PC-3 (cell line): ENCODE results near the gene SOX21.

Source experiments
- CTCF ChIP-seq: fragments of 300-600 bp; sonication (generic); conservative IDR thresholded peaks from 2 replicates; pipeline ENCODE4 v1.5.1; 2017; ENCODE audit warnings: antibody characterized with exemption, low read depth, mild to moderate bottlenecking, low read length
- EZH2 ChIP-seq: fragments of 300-600 bp; sonication (generic); IDR thresholded peaks from one replicate; pipeline ENCODE4 v1.6.1; 2017; ENCODE audit warnings: antibody characterized with exemption, mild to moderate bottlenecking, low read length; ENCODE audit not compliant: unreplicated experiment
- EZH2phosphoT487 ChIP-seq: fragments of 300-600 bp; sonication (generic); IDR thresholded peaks from 2 replicates; pipeline ENCODE4 v1.6.1; 2018; ENCODE audit warnings: mild to moderate bottlenecking, antibody characterized with exemption, low read length, borderline replicate concordance

DNA sequence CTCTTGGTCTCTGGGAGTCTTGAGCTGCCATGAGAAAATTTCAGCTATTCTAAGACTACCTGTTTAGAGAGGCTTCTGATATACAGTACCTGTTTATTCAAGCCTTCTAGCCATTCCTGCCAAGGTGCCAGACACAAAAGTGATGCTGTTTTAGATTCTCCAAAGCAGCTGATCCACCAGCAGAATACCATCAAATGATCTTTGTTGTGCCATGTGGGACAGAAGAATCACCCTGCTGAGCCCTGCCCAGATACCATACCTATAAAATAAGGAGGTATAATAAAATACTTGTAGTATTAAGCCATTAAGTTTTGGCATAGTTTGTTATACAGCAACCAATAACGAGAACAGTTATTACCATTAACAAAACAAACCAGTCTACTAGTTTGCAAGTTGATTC, 14.1 kb upstream of the SOX21 start:
- TF ChIP-seq CTCF (no peak), EZH2phosphoT487 (no peak), EZH2 (no peak)
